SH-SY5Y (cell line): ENCODE measurements around the gene NUDT1.

Source experiments
- GATA2 ChIP-seq: IDR thresholded peaks from 2 replicates; pipeline ENCODE4 v1.6.1; 2011; ENCODE audit warnings: mild to moderate bottlenecking, low read depth, low read length
- GATA3 ChIP-seq: IDR thresholded peaks from 2 replicates; pipeline ENCODE4 v1.6.1; 2011; ENCODE audit warnings: low read depth, mild to moderate bottlenecking, low read length, moderate library complexity

NUDT1 gene

DNA sequence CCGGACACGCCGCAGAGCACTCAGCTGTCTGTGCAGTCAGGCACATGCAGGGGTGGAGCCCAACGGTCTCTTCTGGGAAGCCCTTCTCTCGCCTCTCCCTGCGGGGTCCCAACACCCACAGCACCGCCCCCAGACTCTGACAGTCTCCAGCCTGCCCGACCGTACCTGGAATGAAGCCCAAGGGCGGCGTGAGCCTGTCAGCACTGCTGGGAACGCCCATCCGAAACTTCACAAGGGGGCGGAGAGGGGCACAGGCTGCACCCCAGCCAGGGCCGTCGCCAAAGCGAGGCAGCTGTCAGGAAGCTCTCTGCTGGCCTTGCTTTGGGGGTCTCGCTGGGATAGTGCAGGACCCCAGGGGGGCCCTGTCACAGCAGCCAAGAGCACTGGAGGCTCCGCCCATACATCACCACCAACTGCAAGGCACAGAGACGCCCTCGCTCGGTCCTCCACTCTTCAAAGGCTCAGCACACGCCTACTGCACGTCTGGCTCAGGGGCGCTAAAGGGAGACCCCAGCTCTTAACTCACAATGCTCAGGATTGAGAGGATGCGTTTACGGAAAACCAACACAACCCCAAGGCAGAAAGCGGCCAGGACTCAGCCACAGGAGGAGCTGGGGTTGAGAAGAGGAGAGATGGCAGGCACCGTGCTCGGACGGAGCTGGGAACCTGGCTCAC is 40.2 kb upstream of the NUDT1 start:
- TF ChIP-seq GATA3, result no peak
- no peak for TF ChIP-seq GATA2

DNA sequence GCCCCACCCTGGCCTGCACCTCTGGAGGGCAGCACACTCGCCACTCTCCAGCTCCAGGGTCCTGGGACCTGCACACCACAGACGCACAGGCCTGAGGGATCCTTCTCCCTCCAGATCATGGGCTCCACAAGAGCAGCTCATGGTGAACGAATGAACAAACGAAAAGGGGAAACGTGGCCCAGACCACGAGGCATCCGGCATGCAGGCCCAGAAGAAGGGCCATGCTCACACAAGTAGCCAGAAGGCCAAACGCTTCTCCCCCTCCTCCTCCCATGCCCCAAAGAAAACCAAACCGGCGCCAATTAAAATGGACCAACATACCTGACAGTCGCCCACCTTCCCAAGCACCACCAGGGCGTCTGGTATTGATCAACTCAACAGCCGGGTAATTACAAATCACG is 39.7 kb upstream of the NUDT1 start:
- TF ChIP-seq GATA2 (no peak), GATA3 (no peak)

DNA sequence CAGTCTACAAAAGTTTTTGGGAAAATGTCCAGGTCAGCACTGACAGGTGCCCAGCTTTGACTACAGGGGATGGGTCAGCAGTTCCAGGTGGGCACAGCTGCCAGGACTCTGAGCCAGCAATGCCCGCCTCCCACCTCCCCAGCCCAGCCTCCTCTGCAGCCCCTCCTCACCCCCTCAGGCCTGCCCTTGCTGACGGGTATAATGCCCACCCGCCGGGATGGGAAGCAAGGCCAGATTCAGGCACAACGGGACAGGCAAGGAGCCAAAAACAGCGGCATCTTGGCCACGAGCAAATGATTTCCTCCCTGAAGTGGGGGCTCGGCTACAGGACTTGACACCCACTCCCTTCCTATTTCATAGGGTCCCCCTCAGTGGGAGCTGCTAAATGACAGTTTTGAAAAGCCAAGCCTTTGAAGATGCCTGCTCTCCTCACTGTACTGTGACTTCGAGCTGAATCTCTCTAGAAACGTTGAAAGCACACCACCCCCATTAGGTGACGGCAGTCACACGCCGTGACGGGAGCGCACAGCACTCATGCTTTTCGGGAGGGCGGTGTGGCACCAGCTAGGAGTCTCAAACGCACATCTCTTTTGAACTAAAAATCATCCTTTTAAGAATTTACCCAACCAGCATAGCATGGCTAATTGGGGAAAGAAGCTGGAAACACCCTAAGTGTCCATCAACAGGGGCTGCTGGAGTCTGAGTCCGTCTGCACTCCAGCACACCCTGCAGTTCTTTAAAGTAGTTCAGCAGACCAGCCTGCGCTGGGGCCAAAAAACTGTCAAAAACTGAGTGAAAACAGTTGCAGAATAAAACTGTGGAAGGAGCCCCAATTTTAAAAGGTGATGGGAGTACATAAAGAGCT is 38.9 kb upstream of the NUDT1 start:
- TF ChIP-seq GATA2 (no peak), GATA3 (no peak)

DNA sequence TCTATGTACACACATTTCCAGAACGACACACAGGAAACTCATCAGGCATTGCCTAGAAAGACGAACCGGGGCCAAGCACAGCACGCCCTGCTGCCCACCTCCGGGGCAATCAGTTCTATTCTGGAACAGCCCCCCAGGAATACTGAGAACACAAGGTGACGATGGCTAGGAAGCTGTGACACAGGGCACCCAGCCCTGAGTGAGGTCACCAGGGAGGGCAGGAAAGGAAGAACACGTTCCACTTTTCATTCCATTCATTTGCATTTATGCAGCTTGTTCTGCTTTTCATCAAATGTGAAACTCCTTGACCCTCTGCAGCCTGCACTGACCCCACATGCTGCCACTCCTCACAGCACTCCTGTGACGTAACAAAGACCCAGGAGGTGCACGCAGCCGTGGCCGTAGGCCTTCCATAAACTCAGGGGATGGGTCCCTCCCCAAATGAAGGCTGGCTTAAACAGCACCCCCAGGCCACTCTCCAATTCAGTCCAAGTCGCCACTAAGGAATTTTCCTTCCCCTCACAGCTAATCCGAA is 38.2 kb upstream of the NUDT1 start:
- TF ChIP-seq GATA2, result no peak
- no peak for TF ChIP-seq GATA3

DNA sequence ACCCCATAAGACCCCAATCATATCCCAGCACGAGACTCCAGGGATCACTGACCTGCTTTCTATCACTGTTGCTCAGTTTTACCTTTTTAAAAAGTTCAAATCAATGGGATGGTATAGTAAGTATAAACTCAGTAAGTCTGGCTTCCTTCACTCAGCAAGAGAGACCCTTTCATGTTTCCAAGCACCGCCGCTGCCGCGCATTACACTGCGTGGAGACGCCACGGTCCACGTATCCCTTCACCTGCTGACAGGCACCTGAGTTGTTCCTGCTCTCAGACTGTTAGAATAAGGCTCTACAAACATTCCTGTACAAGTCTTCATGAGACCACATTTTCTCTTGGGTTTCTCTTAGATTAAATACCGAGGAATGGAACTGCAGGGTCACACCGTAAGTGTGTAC is 37.6 kb upstream of the NUDT1 start:
- no peak for TF ChIP-seq GATA3
- no peak for TF ChIP-seq GATA2

DNA sequence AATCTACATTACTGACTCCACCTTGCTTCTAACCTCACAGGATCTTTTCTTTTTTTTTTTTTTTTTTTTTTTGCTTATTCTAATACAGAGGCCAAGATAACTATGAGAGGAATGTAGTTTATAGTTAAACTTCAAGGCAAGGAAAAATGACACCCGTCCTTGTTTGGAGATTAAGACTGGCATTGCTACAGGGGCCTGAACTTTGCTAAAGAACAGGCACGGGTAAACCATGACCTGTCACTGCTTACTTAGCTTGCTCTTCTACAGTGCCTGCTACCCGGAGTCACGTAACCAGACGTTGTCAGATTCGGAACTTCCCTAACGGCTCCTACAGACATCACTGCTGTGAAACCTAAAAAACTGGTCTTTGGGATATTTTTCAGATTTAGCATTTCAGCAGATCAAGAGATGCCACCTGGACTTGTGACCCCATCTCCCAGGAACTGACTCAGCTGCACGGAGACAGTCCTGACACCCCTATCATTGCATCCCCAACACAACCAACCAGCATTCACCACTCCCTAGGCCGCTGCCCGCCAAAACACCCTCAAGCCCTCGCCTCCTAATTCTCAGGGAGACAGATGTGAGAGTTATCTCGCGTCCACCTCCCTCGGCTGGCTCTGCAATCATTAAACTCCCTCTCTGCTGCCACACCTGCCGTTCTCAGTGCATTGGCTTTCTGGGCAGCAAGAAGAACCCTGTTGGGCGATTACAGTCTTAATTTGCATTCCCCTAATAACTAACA is 36.8 kb upstream of the NUDT1 start:
- TF ChIP-seq GATA3 (no peak), GATA2 (no peak)

DNA sequence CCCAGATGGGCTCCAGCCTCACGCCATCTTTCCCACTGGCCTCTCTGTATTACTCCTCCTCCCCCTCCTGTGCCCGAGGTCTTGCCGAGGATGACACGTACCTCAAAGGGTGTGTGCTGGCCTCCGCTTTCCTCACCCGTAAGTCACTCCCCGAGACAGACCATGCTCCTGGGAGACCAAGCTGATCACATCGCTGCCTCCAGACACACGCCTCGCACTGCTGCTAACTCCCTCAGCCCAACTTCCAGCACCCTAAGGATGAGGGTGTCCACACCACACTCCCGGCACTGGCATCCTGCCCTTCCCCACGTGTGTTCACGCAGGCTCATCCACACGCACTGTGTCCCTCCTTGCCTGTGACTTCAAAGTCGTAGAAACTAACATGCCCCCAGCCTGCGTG is 33.3 kb upstream of the NUDT1 start:
- TF ChIP-seq GATA2 (no peak), GATA3 (no peak)

DNA sequence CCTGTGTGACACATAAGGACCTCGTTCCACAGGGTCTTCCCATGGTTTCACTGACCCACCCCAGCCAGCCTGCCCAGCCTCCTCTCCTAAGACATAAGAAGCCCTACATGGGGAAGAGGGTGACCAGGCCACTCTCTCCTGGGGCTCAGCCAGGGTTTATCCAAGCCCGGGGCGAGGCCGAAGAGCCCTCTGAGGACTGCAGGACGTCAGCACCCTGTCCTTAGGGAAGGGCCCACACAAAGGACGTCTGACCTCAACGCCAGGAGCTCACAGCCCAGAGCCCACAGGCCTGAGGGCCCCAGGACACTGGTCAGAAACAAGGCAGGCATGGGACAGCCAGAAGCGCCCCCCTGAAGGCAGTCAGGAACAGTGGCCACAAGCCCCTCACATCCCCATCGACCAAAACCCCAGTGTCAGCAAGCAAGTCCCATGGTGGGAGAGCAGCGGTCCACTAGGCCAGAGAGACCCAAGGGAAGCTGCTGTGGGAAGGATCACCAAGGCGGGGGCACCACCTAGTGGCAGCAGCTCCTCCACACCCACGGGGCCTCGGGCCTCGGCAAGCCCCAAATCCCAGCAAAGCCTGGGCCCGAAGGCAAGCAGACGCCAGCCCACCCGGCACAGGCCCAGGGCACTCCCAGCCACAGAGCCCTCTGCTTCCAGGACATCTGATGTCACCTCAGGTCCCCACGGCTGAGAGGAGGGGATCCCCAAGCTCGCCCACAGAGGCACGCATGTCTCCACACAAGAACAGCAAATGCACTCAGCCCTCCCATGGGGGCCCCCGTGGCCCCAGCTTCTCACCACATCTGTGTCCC is 32.7 kb upstream of the NUDT1 start:
- TF ChIP-seq GATA2, result no peak

DNA sequence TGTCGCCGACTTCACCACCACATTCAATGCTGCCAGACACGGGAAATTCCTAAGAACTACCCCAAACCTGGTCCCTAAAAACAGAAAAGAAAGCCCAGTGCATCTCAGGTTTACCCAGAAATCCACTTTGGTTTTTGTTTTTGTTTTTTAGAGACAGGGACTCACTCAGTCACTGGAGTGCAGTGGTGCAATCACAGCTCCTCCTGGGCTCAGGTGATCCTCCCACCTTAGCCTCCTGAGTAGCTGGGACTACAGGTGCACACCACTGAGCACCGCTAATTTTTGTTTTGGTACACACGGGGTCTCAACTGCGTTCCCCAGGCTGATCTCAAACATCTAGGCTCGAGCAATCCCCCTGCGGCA is 32.1 kb upstream of the NUDT1 start:
- no peak for TF ChIP-seq GATA2

DNA sequence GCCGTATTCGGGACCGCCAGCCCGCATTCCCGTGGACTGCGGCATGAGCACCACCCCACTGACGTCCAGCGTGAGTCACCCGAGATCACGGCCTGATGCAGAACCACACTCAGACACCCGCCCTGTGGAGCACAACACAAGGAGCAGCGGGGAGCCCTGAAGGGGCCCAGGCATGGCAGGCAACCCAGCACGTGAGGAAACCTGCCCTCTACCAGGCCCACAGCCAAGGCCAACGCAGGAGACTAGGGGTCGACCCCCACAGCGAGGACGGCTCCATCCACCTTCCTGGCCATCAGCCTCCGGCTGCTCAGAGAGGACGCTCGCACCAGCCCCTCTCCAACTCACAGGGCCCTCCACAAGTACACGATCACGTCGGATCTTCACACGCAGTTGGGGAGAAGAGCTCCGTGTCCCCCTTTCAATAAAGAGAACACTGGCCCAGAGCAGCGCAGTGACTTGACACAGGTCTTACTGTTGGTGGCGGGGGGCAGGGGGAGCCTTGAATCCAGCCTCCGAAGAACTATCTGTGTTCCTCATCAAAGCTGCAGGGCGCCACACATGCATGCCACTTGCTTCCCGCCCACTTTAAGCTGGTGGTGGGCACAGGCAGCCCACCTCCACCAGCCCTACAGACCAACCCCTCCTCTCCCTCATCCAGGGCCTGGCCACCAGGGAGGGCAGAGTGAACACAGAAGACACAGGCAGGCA is 31.3 kb upstream of the NUDT1 start:
- TF ChIP-seq GATA2 (no peak), GATA3 (no peak)

DNA sequence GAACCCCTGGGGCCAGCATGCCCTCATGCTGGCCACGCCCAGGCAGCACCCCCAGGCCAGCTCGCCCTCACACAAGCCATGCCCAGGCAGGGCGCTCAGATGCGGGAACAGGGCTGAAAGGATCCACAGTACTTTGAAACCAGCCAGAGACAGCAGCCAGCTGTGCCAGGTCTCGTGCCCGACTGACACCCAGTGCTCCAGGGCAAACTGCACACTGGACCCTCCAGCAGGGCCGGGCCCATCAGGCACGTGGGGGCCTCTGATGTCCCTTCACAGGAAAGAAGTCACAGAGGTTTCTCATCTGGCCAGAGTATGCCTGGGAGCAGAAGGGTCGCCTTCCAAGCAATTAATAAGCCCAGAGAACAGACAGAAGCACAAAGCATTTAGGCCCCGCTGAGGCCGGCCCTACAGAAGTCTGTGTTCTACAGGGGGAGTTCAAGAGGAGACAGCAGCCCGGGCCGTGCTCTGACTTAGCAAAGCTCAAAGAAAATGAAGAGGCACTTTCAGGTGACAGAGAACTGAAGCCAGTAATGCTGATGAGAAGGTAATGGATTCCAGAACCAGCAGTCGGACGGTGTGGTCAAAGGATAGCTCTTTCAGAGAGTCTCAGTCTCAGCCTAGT is 30.7 kb upstream of the NUDT1 start:
- no peak for TF ChIP-seq GATA3
- TF ChIP-seq GATA2, result no peak

DNA sequence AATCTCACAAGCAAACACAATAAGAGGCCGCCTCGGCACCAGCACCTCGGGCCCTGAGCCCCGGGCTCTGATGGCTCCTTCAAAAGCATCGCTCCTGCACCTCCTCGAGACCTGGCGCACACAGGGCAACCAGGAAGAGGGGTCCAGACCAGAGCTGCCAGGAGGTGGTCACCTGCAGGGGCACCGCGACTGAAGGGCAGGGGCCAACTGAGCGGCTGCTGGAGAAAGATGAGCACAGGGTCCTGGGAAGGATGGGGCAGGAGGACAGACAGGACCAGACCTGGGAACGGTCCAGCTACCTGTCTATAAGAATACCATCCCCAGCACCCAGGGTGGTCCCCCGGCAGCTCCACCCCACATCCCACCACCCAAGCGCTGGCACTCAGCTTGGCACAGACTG is 30.1 kb upstream of the NUDT1 start:
- no peak for TF ChIP-seq GATA3
- TF ChIP-seq GATA2, result no peak

DNA sequence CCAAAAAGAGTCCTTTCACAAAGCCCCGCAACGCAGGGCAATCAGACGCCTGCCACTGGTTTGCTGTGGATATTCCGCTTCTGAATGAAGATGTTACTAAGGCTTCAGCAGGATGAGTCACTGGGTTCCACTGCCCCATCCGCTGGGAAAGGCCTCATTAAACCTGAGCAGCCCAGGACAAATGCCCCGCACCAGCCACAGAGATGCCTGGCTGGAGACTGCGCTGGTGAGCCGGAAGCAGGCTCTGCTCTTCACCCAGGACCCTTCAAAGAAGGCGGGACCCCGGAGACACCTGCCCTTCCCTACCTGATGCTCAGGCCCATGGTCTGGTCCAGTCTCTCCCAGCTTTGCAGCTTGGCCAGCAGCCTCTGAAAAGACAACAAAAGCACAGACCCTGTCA is 29.1 kb upstream of the NUDT1 start:
- TF ChIP-seq GATA3, result no peak
- TF ChIP-seq GATA2, result no peak
